Mucosa of rectum (tissue), 2 donors: ENCODE measurements around the gene KMO.
A peak's percentile ranks its signal among the peaks of the same experiment; 100 is the strongest.

Experiments
- H3K27ac ChIP-seq, 2 donors: one replicate each; pipeline ENCODE4 v1.7.0; 2013; ENCODE audit warnings: inconsistent platforms in 2 of 2, low read depth in 2 of 2, low read length in 2 of 2
- H3K27me3 ChIP-seq, 2 donors: one replicate each; pipeline ENCODE4 v1.7.0; 2013; ENCODE audit warnings: low read length in 2 of 2; ENCODE audit not compliant: control insufficient read depth in 2 of 2, insufficient read depth in 2 of 2
- H3K36me3 ChIP-seq, 2 donors: one replicate each; pipeline ENCODE4 v1.7.0; 2013; ENCODE audit warnings: low read length in 2 of 2; ENCODE audit not compliant: control insufficient read depth in 2 of 2, insufficient read depth in 2 of 2
- H3K4me1 ChIP-seq, 2 donors: one replicate each; pipeline ENCODE4 v1.7.0; 2013; ENCODE audit warnings: low read length in 2 of 2, mild to moderate bottlenecking in 1 of 2; ENCODE audit not compliant: control insufficient read depth in 2 of 2, insufficient read depth in 2 of 2
- H3K4me3 ChIP-seq, 2 donors: one replicate each; pipeline ENCODE4 v1.7.0; 2013; ENCODE audit warnings: low read length in 2 of 2
- H3K9ac ChIP-seq, 2 donors: one replicate each; pipeline ENCODE4 v1.7.0; 2013; ENCODE audit warnings: low read length in 2 of 2, low read depth in 1 of 2, mild to moderate bottlenecking in 1 of 2
- H3K9me3 ChIP-seq, 2 donors: one replicate each; pipeline ENCODE4 v1.7.0; 2013; ENCODE audit warnings: low read length in 2 of 2; ENCODE audit not compliant: control insufficient read depth in 2 of 2
- donor health status: healthy.
- donor health status: Normal muscosa, but diverticular disease.

The KMO gene

DNA sequence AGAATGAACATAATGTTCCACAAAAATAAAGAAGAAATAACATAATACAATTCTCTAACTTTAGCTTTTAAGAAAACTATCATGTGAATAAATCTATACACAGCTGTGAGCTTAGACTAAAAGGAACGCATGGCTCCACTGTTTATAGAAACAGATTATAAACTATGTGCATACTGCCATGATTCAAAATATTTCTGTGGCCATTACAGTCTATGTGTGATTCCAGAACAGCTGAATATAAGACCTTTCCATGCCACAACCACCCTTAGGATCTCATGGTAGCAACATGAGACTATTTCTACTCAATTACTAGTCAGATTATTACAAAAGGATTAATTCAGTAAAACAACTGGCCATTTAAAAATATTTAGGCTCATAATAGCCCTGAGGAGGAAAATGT is 104.1 kb downstream of the KMO start:
- Histone ChIP-seq H3K9ac (no peak overlapping the region), H3K36me3 (peaks cover 0 to 6% of the 10 kb centered on the region in 2 donors), H3K4me1 (peaks cover 10 to 11% of the 10 kb centered on the region in 2 donors), H3K9me3 (no peaks in the 10 kb centered on the region), H3K27ac (no peak overlapping the region), H3K27me3 (no peaks in the 10 kb centered on the region), H3K4me3 (no peak overlapping the region)

- Histone ChIP-seq H3K9ac (no peak overlapping the region), H3K9me3 (no peaks in the 10 kb centered on the region), H3K4me3 (peak overlapping the region in 1 of 2 donors; percentile 46), H3K36me3 (peaks cover 0 to 6% of the 10 kb centered on the region in 2 donors), H3K27me3 (no peaks in the 10 kb centered on the region), H3K4me1 (peaks cover 10 to 11% of the 10 kb centered on the region in 2 donors), H3K27ac (no peak overlapping the region)
Observed at GRCh38 chr1:241637046-241637590, 104.9 kb downstream of the KMO start.

GRCh38 chr1:241637604-241638003 is 105.4 kb downstream of the KMO start:
- no peak overlapping the region for H3K27ac ChIP-seq
- H3K4me3 ChIP-seq = peak overlapping the region in 1 of 2 donors; percentile 46
- no peaks in the 10 kb centered on the region for H3K27me3 ChIP-seq
- H3K9ac ChIP-seq = no peak overlapping the region
- peaks cover 0 to 6% of the 10 kb centered on the region in 2 donors for H3K36me3 ChIP-seq
- H3K9me3 ChIP-seq = no peaks in the 10 kb centered on the region
- H3K4me1 ChIP-seq = peaks cover 10 to 11% of the 10 kb centered on the region in 2 donors

DNA sequence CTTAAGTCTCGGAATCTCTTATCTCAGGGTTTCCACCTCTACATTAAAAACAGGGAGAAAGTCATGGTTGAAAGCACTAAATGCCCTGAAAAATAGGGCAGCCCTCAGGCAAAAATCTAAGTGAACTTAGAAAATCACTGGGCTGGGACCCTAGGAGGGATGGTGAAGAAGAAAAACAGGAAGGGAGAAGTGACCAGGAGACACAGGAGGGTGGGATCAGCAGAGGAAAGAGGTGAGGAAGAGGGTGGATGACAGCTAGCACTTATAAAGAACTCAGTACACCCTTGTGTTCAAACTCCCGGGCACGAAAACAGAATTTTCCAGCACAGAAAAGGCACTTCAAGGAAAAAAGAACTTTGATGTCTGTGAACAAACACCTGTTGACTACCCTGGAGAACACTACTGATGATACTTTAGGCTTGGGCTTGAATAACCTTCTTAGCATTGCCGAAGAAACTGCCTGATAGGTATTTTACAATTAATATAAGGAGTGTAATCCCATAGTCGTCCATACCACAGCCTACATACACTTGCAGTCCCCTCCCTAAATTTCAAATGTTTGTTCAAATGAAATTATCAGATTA is 106.0 kb downstream of the KMO start:
- Histone ChIP-seq H3K9me3 (no peaks in the 10 kb centered on the region), H3K27me3 (no peaks in the 10 kb centered on the region), H3K4me3 (peak overlapping the region; percentile 38 to 46), H3K9ac (no peak overlapping the region), H3K27ac (no peak overlapping the region), H3K36me3 (peaks cover 0 to 6% of the 10 kb centered on the region in 2 donors), H3K4me1 (peaks cover 10 to 11% of the 10 kb centered on the region in 2 donors)

- H3K27me3 ChIP-seq = no peaks in the 10 kb centered on the region
- peak overlapping the region; percentile 33 to 63 for H3K27ac ChIP-seq
- peaks cover 0 to 6% of the 10 kb centered on the region in 2 donors for H3K36me3 ChIP-seq
- H3K9me3 ChIP-seq = no peaks in the 10 kb centered on the region
- H3K9ac ChIP-seq = peak overlapping the region; percentile 7 to 91
- peaks cover 10 to 11% of the 10 kb centered on the region in 2 donors for H3K4me1 ChIP-seq
- H3K4me3 ChIP-seq = peak overlapping the region; percentile 99
Observed at GRCh38 chr1:241638909-241639622, 106.9 kb downstream of the KMO start.

GRCh38 chr1:241639623-241640148 is 107.5 kb downstream of the KMO start:
- H3K9me3 ChIP-seq = no peaks in the 10 kb centered on the region
- H3K9ac ChIP-seq = peak overlapping the region; percentile 91 to 94
- H3K4me3 ChIP-seq = peak overlapping the region; percentile 99
- no peaks in the 10 kb centered on the region for H3K27me3 ChIP-seq
- peaks cover 10 to 11% of the 10 kb centered on the region in 2 donors for H3K4me1 ChIP-seq
- H3K36me3 ChIP-seq = peaks cover 0 to 6% of the 10 kb centered on the region in 2 donors
- H3K27ac ChIP-seq = peak overlapping the region; percentile 63 to 86

GRCh38 chr1:241640149-241640866 is 108.1 kb downstream of the KMO start, which contains the start of the genes CHML and OPN3:
CHML (minus strand) TSS chr1:241640369; CDS start chr1:241635766, 4,603 bp downstream.
OPN3 (minus strand) TSS chr1:241640369; CDS start chr1:241640254, 115 bp downstream.
- Histone ChIP-seq H3K9me3 (no peaks in the 10 kb centered on the region), H3K27me3 (no peaks in the 10 kb centered on the region), H3K9ac (peak within 1 kb of the TSS; percentile 91 to 94), H3K27ac (peak within 1 kb of the TSS; percentile 63 to 86), H3K4me3 (peak within 1 kb of the TSS; percentile 99), H3K4me1 (peaks cover 10 to 11% of the 10 kb centered on the region in 2 donors), H3K36me3 (peaks cover 0 to 5% of the 10 kb centered on the region in 2 donors)

GRCh38 chr1:241640867-241641622 is 108.9 kb downstream of the KMO start:
- H3K9ac ChIP-seq = peak overlapping the region in 1 of 2 donors; percentile 53
- no peaks in the 10 kb centered on the region for H3K27me3 ChIP-seq
- no peaks in the 10 kb centered on the region for H3K9me3 ChIP-seq
- H3K36me3 ChIP-seq = no peaks in the 10 kb centered on the region
- peak overlapping the region; percentile 65 to 72 for H3K4me3 ChIP-seq
- H3K4me1 ChIP-seq = peaks cover 10 to 11% of the 10 kb centered on the region in 2 donors
- peak overlapping the region; percentile 57 to 61 for H3K27ac ChIP-seq
